Prostate gland (tissue), 2 donors: ENCODE results near the gene ARMC9.

ENCODE experiments used
- POLR2A ChIP-seq: fragments of 450-650 bp; IDR thresholded peaks from one replicate; pipeline ENCODE4 v1.6.1; 2016; ENCODE audit warnings: antibody characterized with exemption, mild to moderate bottlenecking
- TF ChIP-seq, protein P1 (sequence below), 4 experiments: fragments of 200-600 bp in 2 of 4; fragments of 450-650 bp in 2 of 4; sonication (generic) in 2 of 4; IDR thresholded peaks; 1 replicate in 3 of 4; 2 replicates in 1 of 4; pipeline ENCODE4 v1.5.1; 2016 to 2019; ENCODE audit warnings: antibody characterized with exemption in 4 of 4, mild to moderate bottlenecking in 2 of 4, moderate library complexity in 2 of 4

DNA sequence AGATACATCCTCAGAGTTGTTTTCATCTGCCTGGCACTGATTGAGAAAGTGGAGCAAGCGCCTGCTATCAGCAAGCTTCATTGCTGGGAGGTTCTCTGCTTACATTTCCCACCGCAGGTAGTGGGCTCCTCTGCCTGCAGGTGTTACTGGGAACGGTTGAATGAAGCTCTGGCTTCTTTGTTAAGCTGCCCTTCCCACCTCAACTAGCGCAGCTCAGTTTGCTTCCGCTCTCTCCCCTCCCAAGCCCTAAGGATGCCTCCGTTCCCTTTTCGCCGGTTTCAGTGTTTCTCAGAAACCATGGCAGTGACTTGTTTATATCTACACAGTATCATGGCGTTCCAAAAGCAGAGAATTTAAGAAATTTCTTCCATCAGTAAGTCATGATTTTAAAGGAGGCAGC, 124.9 kb downstream of the ARMC9 start:
- no peak for TF ChIP-seq POLR2A
- TF ChIP-seq, protein P1, sequence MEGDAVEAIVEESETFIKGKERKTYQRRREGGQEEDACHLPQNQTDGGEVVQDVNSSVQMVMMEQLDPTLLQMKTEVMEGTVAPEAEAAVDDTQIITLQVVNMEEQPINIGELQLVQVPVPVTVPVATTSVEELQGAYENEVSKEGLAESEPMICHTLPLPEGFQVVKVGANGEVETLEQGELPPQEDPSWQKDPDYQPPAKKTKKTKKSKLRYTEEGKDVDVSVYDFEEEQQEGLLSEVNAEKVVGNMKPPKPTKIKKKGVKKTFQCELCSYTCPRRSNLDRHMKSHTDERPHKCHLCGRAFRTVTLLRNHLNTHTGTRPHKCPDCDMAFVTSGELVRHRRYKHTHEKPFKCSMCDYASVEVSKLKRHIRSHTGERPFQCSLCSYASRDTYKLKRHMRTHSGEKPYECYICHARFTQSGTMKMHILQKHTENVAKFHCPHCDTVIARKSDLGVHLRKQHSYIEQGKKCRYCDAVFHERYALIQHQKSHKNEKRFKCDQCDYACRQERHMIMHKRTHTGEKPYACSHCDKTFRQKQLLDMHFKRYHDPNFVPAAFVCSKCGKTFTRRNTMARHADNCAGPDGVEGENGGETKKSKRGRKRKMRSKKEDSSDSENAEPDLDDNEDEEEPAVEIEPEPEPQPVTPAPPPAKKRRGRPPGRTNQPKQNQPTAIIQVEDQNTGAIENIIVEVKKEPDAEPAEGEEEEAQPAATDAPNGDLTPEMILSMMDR (IDR thresholded peaks at IDR 0.05): no peak
